ENCODE results near the gene NOXA1. TPM values are rescaled to one million over a fixed set of nuclear protein-coding genes. Genes with fewer than 3 reads are reported as not detected.

The NOXA1 gene
- total RNA-seq, 1 donor from 2014 or later: 0.50 TPM

DNA sequence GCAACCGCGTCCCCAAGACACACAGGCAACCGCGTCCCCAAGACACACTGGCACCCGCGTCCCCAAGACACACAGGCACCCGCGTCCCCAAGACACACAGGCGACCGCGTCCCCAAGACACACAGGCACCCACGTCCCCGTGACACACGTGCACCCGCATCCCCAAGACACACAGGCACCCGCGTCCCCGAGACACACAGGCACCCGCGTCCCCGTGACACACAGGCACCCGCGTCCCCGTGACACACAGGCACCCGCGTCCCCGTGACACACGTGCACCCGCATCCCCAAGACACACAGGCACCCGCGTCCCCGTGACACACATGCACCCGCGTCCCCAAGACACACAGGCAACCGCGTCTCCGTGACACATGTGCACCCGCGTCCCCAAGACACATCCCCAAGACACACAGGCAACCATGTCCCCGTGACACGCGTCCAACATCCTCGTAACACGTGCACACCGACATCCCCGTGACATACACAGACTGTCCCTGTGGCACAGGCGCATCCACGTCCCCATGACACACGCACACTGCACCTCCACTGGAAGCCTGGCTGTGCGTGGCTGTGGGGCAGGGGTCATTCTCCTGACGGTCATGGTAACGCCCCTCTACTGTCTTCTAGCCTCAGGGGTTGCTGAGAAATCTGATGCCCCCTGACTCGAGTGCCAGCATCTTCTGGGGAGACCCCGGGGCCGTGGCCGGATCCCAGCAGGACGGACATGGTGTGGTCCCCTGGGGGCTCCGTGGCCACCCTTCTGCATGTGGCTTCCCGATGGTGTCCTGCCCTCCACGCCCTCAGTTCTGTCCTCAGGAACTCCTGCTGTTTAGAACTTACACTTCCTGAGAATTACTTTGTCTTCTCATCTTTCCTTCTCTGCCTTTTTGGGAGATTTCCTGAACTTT lies 24.4 kb upstream of the NOXA1 start:
- H3K4me3 Mint-ChIP-seq (ENCODE audit: unreplicated experiment): no peak overlapping the region
- H3K4me2 ChIP-seq (ENCODE audit: low read length): no peak overlapping the region
- peaks cover 12% of the 10 kb centered on the region for H4K20me1 ChIP-seq (ENCODE audit: insufficient read depth, low read length)
- peaks cover 8% of the 10 kb centered on the region for H3K9me3 Mint-ChIP-seq (ENCODE audit: unreplicated experiment)
- peaks cover 6% of the 10 kb centered on the region for H3K4me1 ChIP-seq (ENCODE audit: insufficient read depth, low read length)
- H3K79me2 ChIP-seq (ENCODE audit: insufficient read depth, low read length): no peaks in the 10 kb centered on the region
- no peaks in the 10 kb centered on the region for H3K36me3 ChIP-seq (ENCODE audit: insufficient read depth, low read length)
- H2AFZ ChIP-seq (ENCODE audit: low read depth, low read length): no peak overlapping the region
- TF ChIP-seq EZH2 (IDR thresholded peaks at IDR 0.05; ENCODE audit: insufficient read depth, low read length): no peak
- TF ChIP-seq, protein P1, sequence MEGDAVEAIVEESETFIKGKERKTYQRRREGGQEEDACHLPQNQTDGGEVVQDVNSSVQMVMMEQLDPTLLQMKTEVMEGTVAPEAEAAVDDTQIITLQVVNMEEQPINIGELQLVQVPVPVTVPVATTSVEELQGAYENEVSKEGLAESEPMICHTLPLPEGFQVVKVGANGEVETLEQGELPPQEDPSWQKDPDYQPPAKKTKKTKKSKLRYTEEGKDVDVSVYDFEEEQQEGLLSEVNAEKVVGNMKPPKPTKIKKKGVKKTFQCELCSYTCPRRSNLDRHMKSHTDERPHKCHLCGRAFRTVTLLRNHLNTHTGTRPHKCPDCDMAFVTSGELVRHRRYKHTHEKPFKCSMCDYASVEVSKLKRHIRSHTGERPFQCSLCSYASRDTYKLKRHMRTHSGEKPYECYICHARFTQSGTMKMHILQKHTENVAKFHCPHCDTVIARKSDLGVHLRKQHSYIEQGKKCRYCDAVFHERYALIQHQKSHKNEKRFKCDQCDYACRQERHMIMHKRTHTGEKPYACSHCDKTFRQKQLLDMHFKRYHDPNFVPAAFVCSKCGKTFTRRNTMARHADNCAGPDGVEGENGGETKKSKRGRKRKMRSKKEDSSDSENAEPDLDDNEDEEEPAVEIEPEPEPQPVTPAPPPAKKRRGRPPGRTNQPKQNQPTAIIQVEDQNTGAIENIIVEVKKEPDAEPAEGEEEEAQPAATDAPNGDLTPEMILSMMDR (IDR thresholded peaks at IDR 0.05; ENCODE audit: insufficient read depth, low read depth, low read length): no peak
- DNase-seq (ENCODE audit: low read depth) (no peak), FAIRE-seq (no peak)
- H3K9ac ChIP-seq (ENCODE audit: low read length): no peak overlapping the region
- no peaks in the 10 kb centered on the region for H3K27me3 Mint-ChIP-seq (ENCODE audit: low read depth, unreplicated experiment)
- no peak overlapping the region for H3K4me3 ChIP-seq (ENCODE audit: insufficient read depth, low read depth, low read length)
- H3K36me3 Mint-ChIP-seq (ENCODE audit: low read depth, unreplicated experiment): peaks cover 22% of the 10 kb centered on the region
- no peaks in the 10 kb centered on the region for H3K9me3 ChIP-seq (ENCODE audit: insufficient read depth, low read depth, low read length)
- no peak overlapping the region for H3K27ac Mint-ChIP-seq (ENCODE audit: unreplicated experiment)
- no peak overlapping the region for H3K27ac ChIP-seq (ENCODE audit: low read depth, low read length)
- H3K27me3 ChIP-seq (ENCODE audit: insufficient read depth, low read length): no peaks in the 10 kb centered on the region
- no peaks in the 10 kb centered on the region for H3K4me1 Mint-ChIP-seq (ENCODE audit: low read depth, unreplicated experiment)

DNA sequence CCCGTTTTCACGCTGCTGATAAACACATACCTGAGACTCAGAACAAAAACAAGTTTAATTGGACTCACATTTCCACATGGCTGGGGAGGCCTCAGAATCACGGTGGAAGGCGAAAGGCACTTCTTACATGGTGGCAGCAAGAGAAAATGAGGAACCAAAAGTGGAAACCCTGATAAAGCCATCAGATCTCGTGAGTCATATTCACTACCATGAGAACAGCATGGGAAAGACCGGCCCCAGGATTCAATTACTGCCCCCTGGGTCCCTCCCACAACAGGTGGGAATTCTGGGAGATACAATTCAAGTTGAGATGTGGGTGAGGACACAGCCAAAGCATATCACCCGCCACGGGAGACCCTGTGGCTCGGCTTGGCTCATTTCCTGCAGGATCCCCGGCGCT lies 20.4 kb upstream of the NOXA1 start:
- H3K79me2 ChIP-seq (ENCODE audit: insufficient read depth, low read length): no peaks in the 10 kb centered on the region
- peaks cover 20% of the 10 kb centered on the region for H4K20me1 ChIP-seq (ENCODE audit: insufficient read depth, low read length)
- no peak overlapping the region for H3K4me3 ChIP-seq (ENCODE audit: insufficient read depth, low read depth, low read length)
- no peak overlapping the region for H2AFZ ChIP-seq (ENCODE audit: low read depth, low read length)
- H3K27me3 ChIP-seq (ENCODE audit: insufficient read depth, low read length): no peaks in the 10 kb centered on the region
- H3K27ac Mint-ChIP-seq (ENCODE audit: unreplicated experiment): no peak overlapping the region
- TF ChIP-seq, protein P1 (IDR thresholded peaks at IDR 0.05; ENCODE audit: insufficient read depth, low read depth, low read length): no peak
- TF ChIP-seq EZH2 (IDR thresholded peaks at IDR 0.05; ENCODE audit: insufficient read depth, low read length): no peak
- H3K27ac ChIP-seq (ENCODE audit: low read depth, low read length): no peak overlapping the region
- H3K4me1 ChIP-seq (ENCODE audit: insufficient read depth, low read length): peaks cover 6% of the 10 kb centered on the region
- no peak for FAIRE-seq
- DNase-seq (ENCODE audit: low read depth): no peak
- H3K27me3 Mint-ChIP-seq (ENCODE audit: low read depth, unreplicated experiment): no peaks in the 10 kb centered on the region
- H3K36me3 Mint-ChIP-seq (ENCODE audit: low read depth, unreplicated experiment): peaks cover 17% of the 10 kb centered on the region
- peaks cover 4% of the 10 kb centered on the region for H3K9me3 Mint-ChIP-seq (ENCODE audit: unreplicated experiment)
- no peak overlapping the region for H3K4me2 ChIP-seq (ENCODE audit: low read length)
- no peaks in the 10 kb centered on the region for H3K9me3 ChIP-seq (ENCODE audit: insufficient read depth, low read depth, low read length)
- H3K4me3 Mint-ChIP-seq (ENCODE audit: unreplicated experiment): no peak overlapping the region
- no peak overlapping the region for H3K9ac ChIP-seq (ENCODE audit: low read length)
- H3K36me3 ChIP-seq (ENCODE audit: insufficient read depth, low read length): no peaks in the 10 kb centered on the region
- no peaks in the 10 kb centered on the region for H3K4me1 Mint-ChIP-seq (ENCODE audit: low read depth, unreplicated experiment)

DNA sequence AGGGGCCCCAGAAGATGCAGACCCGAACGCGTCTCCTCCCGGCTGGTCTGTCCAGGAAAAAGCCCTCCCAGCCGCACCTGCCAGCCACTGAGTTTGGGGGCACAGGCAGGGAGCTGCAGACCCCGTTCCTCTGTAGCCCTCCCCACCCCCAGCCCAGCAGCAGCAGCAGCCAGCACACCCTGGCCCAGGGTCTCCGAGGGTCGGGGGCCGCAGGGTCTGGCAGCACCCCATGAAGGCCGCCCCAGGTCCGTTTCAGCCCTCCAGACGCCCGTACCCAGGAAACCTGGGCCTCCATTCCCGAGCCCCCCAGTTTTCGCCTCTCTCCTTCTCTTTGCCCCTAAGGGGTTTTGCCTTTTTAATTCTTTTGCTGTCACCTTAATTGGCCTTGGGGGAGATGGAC lies 19.9 kb upstream of the NOXA1 start:
- Histone ChIP-seq H3K79me2 (ENCODE audit: insufficient read depth, low read length) (no peaks in the 10 kb centered on the region), H3K36me3 (ENCODE audit: insufficient read depth, low read length) (no peaks in the 10 kb centered on the region), H3K4me2 (ENCODE audit: low read length) (no peak overlapping the region), H3K4me1 (ENCODE audit: insufficient read depth, low read length) (peaks cover 8% of the 10 kb centered on the region), H4K20me1 (ENCODE audit: insufficient read depth, low read length) (peaks cover 17% of the 10 kb centered on the region), H3K9ac (ENCODE audit: low read length) (no peak overlapping the region), H3K27me3 (ENCODE audit: insufficient read depth, low read length) (no peaks in the 10 kb centered on the region), H3K4me3 (ENCODE audit: insufficient read depth, low read depth, low read length) (no peak overlapping the region), H2AFZ (ENCODE audit: low read depth, low read length) (no peak overlapping the region), H3K9me3 (ENCODE audit: insufficient read depth, low read depth, low read length) (no peaks in the 10 kb centered on the region), H3K27ac (ENCODE audit: low read depth, low read length) (no peak overlapping the region)
- TF ChIP-seq, protein P1 (IDR thresholded peaks at IDR 0.05; ENCODE audit: insufficient read depth, low read depth, low read length): no peak
- no peak for TF ChIP-seq EZH2 (IDR thresholded peaks at IDR 0.05; ENCODE audit: insufficient read depth, low read length)
- no peaks in the 10 kb centered on the region for H3K4me1 Mint-ChIP-seq (ENCODE audit: low read depth, unreplicated experiment)
- H3K4me3 Mint-ChIP-seq (ENCODE audit: unreplicated experiment): no peak overlapping the region
- no peak for FAIRE-seq
- H3K9me3 Mint-ChIP-seq (ENCODE audit: unreplicated experiment): peaks cover 4% of the 10 kb centered on the region
- DNase-seq (ENCODE audit: low read depth): no peak
- H3K27ac Mint-ChIP-seq (ENCODE audit: unreplicated experiment): no peak overlapping the region
- no peaks in the 10 kb centered on the region for H3K27me3 Mint-ChIP-seq (ENCODE audit: low read depth, unreplicated experiment)
- peaks cover 17% of the 10 kb centered on the region for H3K36me3 Mint-ChIP-seq (ENCODE audit: low read depth, unreplicated experiment)
